ENCODE measurements around the gene PLD3. TPM values are rescaled to one million over a fixed set of nuclear protein-coding genes. Genes with fewer than 3 reads are reported as not detected.
A peak's percentile ranks its signal among the peaks of the same experiment; 100 is the strongest.

PLD3 gene
- total RNA-seq, 2 experiments from 2014 or later, result 54.4 to 56.7 TPM

DNA sequence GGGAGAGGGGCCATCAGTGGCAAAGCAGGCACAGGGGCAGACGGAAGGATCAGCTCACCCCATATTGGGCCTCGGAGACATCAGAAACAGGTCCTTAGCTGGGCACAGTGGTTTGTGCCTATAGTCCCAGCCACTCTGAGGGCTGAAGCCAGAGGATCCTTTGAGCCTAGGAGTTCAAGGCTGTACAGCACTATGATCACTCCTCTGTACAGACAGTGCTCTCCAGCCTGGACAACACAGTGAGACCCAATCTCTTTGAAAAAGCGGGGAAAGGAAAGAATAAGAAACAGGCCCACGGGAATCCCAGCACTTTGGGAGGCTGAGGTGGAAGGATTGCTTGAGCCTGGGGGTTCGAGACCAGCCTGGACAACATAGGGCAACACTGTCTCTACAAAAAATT, 71.3 kb downstream of the PLD3 start:
- Mint-ChIP-seq H3K27me3 (no peaks in the 10 kb centered on the region), H3K9me3 (no peaks in the 10 kb centered on the region), H3K4me1 (ENCODE audit: low read depth) (peaks cover 16% of the 10 kb centered on the region), H3K36me3 (ENCODE audit: low read depth) (peaks cover 15% of the 10 kb centered on the region), H3K4me3 (peak overlapping the region; percentile 26), H3K27ac (no peak overlapping the region)
- ChIA-PET POLR2A (interaction anchor here (0.6 to 1.5 kb wide), 4 partner anchors 10 to 339 kb away, joined by 3 to 8 read pairs (median 4); partner anchors contain the start of genes C19orf47 and SERTAD3), CTCF (interaction anchor here (1.2 to 4.8 kb wide), 9 partner anchors 11 to 184 kb away, joined by 3 to 38 read pairs (median 22); partner anchors contain the start of genes BLVRB and SERTAD3)
- no peak for ATAC-seq
- intact Hi-C loops (cut with micrococcal nuclease), result no loop called here
- TF ChIP-seq, protein P1, sequence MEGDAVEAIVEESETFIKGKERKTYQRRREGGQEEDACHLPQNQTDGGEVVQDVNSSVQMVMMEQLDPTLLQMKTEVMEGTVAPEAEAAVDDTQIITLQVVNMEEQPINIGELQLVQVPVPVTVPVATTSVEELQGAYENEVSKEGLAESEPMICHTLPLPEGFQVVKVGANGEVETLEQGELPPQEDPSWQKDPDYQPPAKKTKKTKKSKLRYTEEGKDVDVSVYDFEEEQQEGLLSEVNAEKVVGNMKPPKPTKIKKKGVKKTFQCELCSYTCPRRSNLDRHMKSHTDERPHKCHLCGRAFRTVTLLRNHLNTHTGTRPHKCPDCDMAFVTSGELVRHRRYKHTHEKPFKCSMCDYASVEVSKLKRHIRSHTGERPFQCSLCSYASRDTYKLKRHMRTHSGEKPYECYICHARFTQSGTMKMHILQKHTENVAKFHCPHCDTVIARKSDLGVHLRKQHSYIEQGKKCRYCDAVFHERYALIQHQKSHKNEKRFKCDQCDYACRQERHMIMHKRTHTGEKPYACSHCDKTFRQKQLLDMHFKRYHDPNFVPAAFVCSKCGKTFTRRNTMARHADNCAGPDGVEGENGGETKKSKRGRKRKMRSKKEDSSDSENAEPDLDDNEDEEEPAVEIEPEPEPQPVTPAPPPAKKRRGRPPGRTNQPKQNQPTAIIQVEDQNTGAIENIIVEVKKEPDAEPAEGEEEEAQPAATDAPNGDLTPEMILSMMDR (IDR thresholded peaks at IDR 0.05), result no peak
- DNase-seq, result no peak

DNA sequence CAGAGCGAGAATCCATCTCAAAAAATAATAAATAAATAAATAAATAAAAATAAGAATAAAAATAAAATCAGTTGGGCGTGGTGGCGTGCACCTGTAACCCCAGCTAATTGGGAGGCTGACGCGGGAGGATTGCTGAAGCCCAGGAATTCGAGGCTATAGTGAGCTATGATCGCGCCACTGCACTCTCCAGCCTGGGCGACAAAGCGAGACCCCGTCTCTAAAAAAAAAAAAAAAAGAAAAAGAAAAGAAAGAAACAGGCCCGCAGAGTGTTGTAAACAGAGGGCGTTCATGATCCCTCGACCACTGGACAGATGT, 71.9 kb downstream of the PLD3 start:
- Mint-ChIP-seq H3K4me1 (ENCODE audit: low read depth) (peaks cover 16% of the 10 kb centered on the region), H3K4me3 (peak overlapping the region; percentile 77), H3K27ac (peak overlapping the region; percentile 87), H3K36me3 (ENCODE audit: low read depth) (peaks cover 17% of the 10 kb centered on the region), H3K27me3 (no peaks in the 10 kb centered on the region), H3K9me3 (no peaks in the 10 kb centered on the region)
- CTCF ChIA-PET, result interaction anchor here (0.5 to 4.8 kb wide), 20 partner anchors 10 to 1558 kb away, joined by 3 to 38 read pairs (median 4); partner anchors contain the start of genes BLVRB and SERTAD3
- ATAC-seq (no peak), DNase-seq (no peak)
- POLR2A ChIA-PET, result interaction anchor here (0.6 to 1.5 kb wide), 9 partner anchors 11 to 338 kb away, joined by 3 to 8 read pairs (median 3); partner anchors contain the start of genes C19orf47 and SERTAD3
- intact Hi-C loops (cut with micrococcal nuclease), result no loop called here
- TF ChIP-seq, protein P1 (IDR thresholded peaks at IDR 0.05), result no peak

DNA sequence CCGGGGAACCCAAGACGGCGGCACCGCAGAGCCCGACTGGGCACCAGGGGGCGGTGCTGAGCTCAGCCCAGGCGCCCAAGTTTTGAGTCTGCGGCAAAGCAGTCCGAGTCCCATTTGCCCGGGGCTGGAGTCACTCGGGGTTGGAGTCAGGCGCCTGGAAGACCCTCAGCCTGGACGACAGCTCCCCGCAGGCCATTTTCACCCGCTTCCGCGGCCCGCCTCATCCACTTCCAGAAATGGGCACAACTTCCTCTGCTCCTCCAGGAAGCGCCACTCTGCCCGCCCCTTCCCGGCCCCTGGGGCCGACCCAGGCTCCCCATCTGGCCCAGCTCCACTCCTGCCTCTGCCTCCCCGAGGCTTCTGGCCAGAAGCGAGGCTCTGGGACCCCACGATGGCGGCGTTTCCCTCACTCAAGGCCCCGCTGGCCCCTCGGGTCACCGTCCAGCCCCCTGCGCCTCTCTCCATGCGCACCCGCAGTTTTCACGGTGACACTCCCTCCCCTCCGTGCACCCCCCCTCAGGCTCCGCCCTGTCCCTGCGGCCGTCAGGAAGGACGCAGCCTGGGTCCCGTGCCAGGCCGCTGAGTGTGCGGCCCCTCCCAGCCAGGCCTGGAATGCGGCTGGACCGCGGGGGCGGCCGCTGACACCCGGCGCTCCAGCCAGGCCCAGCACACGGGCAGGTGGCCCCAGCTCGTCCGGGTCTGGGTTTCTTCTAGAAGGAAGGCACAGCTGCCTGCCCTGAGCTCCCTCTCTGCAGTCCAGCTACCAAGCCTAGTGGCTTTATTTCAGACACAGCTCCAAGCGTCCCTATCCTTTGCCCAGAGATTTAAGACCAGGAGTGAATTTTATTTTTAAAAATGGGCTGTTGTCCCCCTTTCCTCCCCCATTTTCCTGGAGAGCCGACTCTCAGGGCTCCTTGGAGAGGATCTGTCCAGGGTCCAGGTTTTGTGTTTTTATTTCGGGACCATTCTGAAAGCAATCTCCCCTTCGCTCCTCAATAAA, 72.6 kb downstream of the PLD3 start:
- H3K36me3 Mint-ChIP-seq (ENCODE audit: low read depth), result peaks cover 17% of the 10 kb centered on the region
- ChIA-PET CTCF (interaction anchor here (0.5 to 4.8 kb wide), 22 partner anchors 10 to 1559 kb away, joined by 3 to 38 read pairs (median 4); partner anchors contain the start of genes BLVRB and SERTAD3), POLR2A (interaction anchor here (0.7 to 1.5 kb wide), 9 partner anchors 12 to 231 kb away, joined by 3 to 8 read pairs (median 3); partner anchors contain the start of genes C19orf47 and SERTAD3)
- H3K9me3 Mint-ChIP-seq, result no peaks in the 10 kb centered on the region
- peak overlapping the region; percentile 77 for H3K4me3 Mint-ChIP-seq
- H3K4me1 Mint-ChIP-seq (ENCODE audit: low read depth), result peaks cover 16% of the 10 kb centered on the region
- ATAC-seq (peak; percentile 54), DNase-seq (peak; percentile 81)
- TF ChIP-seq, protein P1 (IDR thresholded peaks at IDR 0.05), result peak; percentile 98
- intact Hi-C loops (cut with micrococcal nuclease), result no loop called here
- no peaks in the 10 kb centered on the region for H3K27me3 Mint-ChIP-seq
- peak overlapping the region; percentile 87 for H3K27ac Mint-ChIP-seq

DNA sequence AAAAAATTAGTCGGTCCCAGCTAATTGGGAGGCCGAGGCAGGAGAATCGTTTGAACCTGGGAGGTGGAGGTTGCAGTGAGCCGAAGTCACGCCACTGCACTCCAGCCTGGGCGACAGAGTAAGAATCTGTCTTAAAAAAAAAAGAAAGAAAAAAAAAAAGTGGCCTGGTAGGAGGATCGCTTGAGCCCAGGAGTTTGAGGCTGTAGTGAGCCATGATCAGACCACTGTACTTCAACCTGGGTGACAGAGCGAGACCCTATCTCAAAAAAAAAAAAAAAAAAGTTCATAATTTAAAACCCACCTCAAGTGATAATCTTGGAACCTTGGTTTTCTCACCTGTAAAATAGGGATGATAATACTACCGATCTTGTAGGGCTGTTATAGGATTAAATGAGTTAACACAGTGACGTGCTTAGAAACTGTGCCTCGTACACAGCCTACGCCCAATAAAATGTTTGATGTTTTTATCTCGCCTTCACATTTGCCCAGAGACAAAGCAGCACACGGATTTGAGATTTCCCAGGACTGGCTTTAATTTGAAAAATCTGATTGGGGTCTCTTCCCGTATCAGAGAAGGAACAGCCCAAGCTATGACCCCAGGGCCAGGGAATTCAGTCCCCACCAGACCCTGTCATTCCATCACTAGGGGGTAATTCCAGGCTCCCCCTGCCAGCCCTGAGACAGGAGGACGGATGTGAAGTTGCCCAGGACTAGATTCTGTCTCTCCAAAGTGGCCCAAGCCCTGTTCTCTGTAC, 73.7 kb downstream of the PLD3 start:
- Mint-ChIP-seq H3K27ac (peak overlapping the region; percentile 86), H3K4me1 (ENCODE audit: low read depth) (peaks cover 15% of the 10 kb centered on the region), H3K27me3 (no peaks in the 10 kb centered on the region), H3K9me3 (no peaks in the 10 kb centered on the region), H3K36me3 (ENCODE audit: low read depth) (peaks cover 17% of the 10 kb centered on the region), H3K4me3 (peak overlapping the region; percentile 77)
- ATAC-seq (no peak), DNase-seq (no peak)
- ChIA-PET CTCF (interaction anchor here (1.2 to 4.8 kb wide), 9 partner anchors 11 to 212 kb away, joined by 3 to 38 read pairs (median 6); partner anchors contain the start of gene BLVRB), POLR2A (interaction anchor here (1.1 to 1.2 kb wide), 2 partner anchors 19 to 67 kb away, joined by 3 read pairs; no protein-coding TSS in a partner anchor)
- intact Hi-C loops (cut with micrococcal nuclease), result no loop called here
- TF ChIP-seq, protein P1 (IDR thresholded peaks at IDR 0.05), result no peak
